Thyroid gland (tissue), 4 donors: ENCODE results near the gene FRMD8.

Source experiments
- CTCF ChIP-seq, 6 experiments: fragments of 200-600 bp in 3 of 6; fragments of 450-650 bp in 3 of 6; sonication (generic) in 3 of 6; IDR thresholded peaks; one replicate each; pipeline ENCODE4 v1.5.1; 2016 to 2019; ENCODE audit warnings: antibody characterized with exemption in 6 of 6, mild to moderate bottlenecking in 2 of 6, inconsistent platforms in 1 of 6, moderate library complexity in 1 of 6
- POLR2A ChIP-seq, 2 donors: fragments of 450-650 bp; IDR thresholded peaks; one replicate each; pipeline ENCODE4 v1.6.1; 2017; ENCODE audit warnings: antibody characterized with exemption in 2 of 2, mild to moderate bottlenecking in 2 of 2, moderate library complexity in 1 of 2

- TF ChIP-seq CTCF (IDR thresholded peaks at IDR 0.05) (no peak), POLR2A (IDR thresholded peaks at IDR 0.05) (no peak)
These were observed 3.6 kb upstream of the FRMD8 start for GRCh38 chr11:65382804-65383368.
